PC-3 (cell line): ENCODE results near the gene DUSP8.
"Not testable (repeated sequence)": the region's sequence is repeated elsewhere in the genome, so short reads cannot be mapped to it uniquely, and the experiment has no call there.

ENCODE experiments used
- EZH2 ChIP-seq: fragments of 300-600 bp; sonication (generic); IDR thresholded peaks from one replicate; pipeline ENCODE4 v1.6.1; 2017; ENCODE audit warnings: antibody characterized with exemption, mild to moderate bottlenecking, low read length; ENCODE audit not compliant: unreplicated experiment
- EZH2phosphoT487 ChIP-seq: fragments of 300-600 bp; sonication (generic); IDR thresholded peaks from 2 replicates; pipeline ENCODE4 v1.6.1; 2018; ENCODE audit warnings: mild to moderate bottlenecking, antibody characterized with exemption, low read length, borderline replicate concordance
- TF ChIP-seq, protein P1 (sequence below): fragments of 300-600 bp; sonication (generic); conservative IDR thresholded peaks from 2 replicates; pipeline ENCODE4 v1.5.1; 2017; ENCODE audit warnings: antibody characterized with exemption, low read depth, mild to moderate bottlenecking, low read length

DNA sequence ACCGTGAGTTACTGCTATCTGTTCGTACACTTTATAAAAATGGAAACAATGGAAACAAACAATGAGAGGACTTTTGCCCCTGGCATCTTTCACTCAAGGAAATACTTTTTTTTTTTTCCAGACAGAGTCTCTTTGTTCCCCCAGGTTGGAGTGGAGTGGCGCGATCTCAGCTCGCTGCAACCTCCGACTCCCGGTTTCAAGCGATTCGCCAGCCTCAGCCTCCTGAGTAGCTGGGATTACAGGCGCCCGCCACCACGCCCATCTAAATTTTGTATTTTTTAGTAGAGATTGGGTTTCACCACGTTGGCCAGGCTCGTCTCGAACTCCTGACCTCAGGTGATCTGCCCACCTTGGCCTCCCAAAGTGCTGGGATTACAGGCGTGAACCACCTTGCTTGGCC lies 3.7 kb upstream of the DUSP8 start:
- TF ChIP-seq EZH2phosphoT487, EZH2: not testable (repeated sequence)
- TF ChIP-seq, protein P1, sequence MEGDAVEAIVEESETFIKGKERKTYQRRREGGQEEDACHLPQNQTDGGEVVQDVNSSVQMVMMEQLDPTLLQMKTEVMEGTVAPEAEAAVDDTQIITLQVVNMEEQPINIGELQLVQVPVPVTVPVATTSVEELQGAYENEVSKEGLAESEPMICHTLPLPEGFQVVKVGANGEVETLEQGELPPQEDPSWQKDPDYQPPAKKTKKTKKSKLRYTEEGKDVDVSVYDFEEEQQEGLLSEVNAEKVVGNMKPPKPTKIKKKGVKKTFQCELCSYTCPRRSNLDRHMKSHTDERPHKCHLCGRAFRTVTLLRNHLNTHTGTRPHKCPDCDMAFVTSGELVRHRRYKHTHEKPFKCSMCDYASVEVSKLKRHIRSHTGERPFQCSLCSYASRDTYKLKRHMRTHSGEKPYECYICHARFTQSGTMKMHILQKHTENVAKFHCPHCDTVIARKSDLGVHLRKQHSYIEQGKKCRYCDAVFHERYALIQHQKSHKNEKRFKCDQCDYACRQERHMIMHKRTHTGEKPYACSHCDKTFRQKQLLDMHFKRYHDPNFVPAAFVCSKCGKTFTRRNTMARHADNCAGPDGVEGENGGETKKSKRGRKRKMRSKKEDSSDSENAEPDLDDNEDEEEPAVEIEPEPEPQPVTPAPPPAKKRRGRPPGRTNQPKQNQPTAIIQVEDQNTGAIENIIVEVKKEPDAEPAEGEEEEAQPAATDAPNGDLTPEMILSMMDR, result not testable (repeated sequence)
